Fibroblast of skin of right biceps (primary cell): ENCODE data around the gene ZNF358.
A peak's percentile ranks its signal among the peaks of the same experiment; 100 is the strongest.

ENCODE experiments used
- DNase-seq: peaks from one replicate; pipeline ENCODE4 v3.0.0-alpha.2; 2013

The ZNF358 gene

DNA sequence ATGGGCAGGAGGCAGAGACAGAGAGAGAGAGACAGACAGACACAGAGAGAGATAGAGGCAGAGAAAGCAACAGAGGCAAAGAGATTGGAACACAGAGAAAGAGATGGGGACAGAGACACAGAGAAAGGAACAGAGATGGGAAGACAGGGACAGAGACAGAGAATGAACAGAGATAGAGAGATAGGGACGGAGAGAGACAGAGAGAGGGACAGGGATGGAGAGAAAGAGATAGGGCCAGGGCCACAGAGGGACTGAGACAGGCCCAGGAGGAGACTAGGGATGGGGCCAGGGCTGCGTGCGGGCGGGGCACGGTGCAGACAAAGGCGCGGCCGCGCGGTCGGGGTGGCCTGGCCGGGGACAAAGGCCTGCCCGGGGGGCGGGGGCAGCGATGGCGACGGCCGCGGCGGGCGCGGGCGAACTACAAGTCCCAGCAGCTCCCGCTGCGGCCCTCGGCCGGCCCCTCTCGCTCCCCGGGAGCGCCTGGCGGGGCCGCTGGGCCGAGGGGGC is at the start of gene ZNF358:
Gene ZNF358 (plus strand): TSS at position 459 of the 507 bp plus-strand sequence. CDS start 3,140 bp downstream, outside the sequence.
- DNase-seq: peak; percentile 78

DNA sequence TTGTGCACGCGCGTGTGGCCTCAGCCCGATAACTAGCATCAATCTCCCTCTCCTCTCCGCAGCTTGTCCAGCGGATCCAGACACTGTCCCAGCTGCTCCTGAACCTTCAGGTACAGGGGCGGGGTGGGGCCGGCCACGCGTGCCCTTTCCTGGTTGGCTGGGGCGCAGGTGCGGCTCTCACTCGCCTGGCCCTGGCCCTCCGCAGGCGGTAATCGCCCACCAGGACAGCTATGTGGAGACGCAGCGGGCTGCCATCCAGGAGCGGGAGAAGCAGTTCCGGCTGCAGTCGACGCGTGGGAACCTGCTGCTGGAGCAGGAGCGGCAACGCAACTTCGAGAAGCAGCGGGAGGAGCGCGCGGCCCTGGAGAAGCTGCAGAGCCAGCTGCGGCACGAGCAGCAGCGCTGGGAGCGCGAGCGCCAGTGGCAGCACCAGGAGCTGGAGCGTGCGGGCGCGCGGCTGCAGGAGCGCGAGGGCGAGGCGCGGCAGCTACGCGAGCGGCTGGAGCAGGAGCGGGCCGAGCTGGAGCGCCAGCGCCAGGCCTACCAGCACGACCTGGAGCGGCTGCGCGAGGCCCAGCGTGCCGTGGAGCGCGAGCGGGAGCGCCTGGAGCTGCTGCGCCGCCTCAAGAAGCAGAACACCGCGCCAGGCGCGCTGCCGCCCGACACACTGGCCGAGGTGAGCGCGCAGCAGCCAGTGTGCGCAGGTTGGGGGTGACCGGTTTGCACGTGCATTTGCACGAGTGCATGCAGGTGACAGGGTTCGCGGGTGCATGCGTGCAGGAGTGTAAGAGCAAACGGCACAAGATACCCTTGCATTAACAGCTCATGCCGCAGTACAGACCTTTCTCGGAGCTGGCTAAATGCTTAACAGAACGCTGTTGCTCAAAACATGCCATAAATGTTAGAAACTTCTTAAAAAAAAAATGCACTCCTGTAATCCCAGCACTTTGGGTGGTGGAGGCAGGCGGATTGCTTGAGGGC is 48.6 kb upstream of the ZNF358 start:
- DNase-seq: no peak

DNA sequence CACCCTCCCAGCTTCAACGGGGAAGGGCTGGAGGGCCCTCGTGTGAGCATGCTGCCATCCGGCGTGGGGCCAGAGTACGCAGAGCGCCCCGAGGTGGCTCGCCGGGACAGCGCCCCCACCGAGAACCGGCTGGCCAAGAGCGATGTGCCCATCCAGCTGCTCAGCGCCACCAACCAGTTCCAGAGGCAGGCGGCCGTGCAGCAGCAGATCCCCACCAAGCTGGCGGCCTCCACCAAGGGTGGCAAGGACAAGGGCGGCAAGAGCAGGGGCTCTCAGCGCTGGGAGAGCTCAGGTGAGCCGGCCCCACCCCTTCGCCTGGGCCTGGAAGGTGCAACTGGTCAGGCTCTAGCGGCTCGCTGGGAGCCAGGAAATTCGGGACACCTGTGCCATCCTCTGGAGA is 47.1 kb upstream of the ZNF358 start:
- no peak for DNase-seq

DNA sequence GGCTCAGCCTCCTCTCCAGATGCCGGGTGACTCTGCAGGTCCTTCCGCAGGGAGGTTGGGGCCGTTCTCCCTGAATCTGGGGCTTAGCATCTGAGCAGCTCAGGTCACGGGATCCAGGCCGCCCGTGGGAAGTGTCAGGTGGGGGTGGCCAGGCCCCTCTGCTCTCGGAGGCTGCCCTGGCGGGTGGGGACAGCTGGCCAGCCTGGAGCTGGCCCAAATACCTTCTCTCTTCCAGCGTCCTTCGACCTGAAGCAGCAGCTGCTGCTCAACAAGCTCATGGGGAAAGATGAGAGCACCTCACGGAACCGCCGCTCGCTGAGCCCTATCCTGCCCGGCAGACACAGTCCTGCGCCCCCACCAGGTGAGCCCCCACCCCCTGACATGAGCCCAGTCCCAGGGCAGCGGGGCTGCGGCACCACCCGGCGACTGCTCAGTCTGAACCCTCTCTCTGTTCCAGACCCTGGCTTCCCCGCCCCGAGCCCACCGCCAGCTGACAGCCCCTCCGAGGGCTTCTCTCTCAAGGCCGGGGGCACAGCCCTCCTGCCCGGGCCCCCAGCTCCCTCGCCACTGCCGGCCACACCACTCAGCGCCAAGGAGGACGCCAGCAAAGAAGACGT is 46.1 kb upstream of the ZNF358 start:
- DNase-seq: no peak

DNA sequence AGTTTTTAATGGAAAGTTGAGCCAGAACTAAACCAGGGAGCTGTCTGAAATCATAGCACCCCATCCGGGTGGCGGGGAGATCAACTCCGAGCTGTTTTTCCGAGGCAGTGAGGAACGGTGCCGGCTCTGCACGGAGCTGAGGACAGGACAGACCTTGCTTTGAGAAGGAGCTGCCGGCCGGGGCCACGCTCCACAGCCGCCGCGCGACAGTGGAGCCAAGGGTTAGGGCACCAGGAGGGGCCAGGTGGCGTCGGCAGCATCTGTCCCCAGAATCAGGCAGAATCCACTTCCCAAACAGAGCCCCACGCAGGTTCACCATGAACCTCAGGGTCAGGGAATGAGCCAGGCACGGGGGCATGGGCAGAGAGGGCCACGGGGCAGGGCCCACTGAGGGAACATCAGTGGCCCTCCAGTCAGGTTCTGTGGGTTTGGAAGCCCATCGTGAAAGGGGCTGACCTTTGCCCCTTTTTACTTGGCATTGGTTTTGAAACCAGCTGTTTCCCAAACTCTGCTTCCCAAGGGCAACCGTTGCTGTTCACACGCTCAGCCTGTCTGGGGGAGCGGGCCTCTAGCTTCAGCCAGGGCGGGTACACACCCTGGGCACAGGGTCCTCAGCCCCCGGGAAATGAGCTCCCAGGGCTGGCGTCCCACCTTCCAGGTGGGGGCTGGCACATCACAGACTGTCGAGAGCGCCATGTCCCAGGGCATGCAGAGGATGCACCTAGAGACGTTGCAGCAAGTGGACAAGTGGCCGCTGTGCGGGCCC is 45.2 kb upstream of the ZNF358 start:
- no peak for DNase-seq

DNA sequence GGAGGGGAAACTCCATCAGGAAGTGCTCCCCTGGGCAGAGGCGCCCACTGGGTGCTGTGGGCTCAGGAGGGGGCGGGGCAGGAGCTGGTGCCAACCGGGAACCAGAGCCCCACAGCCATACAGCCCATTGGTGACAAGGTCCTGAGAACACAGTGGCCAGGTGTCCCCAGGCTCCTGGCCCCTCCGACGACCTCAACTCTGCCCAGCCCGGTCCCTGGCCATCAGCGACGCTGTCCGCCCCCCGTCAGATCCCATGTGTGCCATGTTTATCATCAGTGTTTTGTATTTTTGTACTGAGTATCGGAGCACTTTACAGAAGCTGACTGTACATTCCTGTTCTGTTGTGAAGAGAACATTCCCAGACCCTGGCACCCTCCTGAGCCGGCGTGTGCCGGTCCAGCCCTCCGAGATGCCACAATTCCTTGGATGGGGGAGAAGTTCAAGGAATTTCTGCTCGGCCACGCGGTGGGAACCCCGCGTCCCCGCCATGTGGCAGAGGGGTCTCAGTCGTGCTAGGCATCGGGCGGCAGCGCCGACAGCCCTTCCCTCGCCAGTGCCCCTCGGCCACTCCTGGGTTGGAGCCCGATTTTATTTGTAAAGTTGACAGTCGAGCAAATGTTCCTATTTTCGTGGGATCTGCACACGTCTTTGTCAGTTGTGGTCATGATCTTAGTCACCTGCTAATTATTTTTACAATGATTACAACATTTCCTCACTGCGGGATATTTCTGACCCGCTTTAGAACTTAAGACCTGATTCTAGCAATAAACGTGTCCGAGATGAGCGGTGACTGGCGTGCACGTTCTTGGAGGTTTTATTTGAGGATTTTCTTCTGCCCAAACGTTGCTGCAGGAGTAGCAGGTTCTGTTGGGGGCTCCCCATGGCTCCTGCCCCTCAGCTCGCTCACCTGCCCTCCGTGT is 43.9 kb upstream of the ZNF358 start:
- no peak for DNase-seq

DNA sequence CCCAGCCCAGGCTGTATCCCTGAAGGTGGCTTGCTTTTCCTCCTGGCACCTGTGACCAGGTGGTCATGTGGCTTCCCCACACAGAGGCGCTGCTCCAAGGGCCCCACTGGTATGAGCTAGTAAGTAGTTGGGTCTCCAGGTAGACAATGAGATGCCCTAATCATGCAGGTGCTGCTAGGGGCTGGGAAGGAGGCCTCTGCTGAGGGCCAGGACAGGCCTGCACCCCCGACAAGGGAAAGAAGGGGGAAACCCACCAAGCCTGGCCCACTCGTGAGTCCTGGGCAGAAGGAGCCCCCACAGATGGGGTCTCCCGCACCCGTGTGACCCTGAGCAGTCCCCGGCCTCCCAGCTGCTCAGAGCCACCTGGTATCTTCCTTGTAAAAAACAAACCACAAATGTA is 40.2 kb upstream of the ZNF358 start:
- DNase-seq: no peak

DNA sequence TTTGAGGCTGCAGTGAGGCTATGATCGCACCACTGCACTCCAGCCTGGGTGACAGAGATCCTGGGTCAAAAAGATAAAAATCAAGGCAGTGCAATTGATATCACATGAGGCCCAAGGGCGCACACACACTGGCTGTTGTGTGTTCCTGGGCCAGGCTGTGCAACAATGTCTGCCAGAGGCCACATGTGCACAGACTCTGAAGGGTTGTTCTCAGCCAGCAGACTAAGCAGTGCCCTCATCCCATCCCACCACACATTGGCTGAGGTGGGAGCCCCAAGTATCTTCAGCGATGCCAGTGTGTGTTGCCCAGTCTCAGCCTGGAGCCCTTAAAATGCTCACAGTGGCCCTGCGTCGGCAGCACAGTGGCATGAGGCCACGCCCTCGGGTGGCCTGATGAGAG is 39.7 kb upstream of the ZNF358 start:
- no peak for DNase-seq

DNA sequence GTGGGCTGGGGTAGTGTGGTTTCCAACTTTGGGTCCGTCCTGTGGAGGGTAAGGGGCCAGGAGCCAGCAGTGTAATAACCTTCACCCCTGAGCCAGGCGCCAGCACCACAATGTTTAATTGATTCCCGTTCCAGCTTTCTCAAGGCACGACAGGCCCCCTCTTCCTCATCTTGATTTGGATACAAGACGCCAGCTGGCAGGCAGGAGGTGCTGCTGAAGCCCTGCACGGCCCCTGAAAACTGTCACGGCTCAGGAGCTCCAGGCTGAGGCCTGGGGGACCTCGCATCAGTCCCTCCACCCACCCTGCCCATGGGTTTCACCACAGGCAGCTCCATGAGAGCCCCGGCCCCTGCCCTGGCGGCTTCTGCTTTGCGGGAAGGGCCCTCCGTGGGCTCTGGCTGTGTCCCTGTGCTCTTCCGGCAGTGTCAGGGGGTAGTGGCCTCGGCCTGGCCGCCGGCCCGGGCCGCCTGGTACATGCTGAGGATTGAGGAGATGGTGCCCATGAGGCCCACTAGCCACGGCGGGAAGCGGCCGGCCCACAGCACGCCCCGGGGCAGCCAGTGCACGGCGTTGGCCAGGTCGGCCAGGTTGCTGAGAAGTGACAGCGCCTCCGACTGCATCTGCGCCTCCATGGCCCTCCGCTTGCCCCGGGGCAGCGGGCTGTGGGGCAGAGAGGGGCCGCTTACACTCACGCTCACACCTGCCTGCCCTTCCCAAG is 39.0 kb upstream of the ZNF358 start:
- no peak for DNase-seq

DNA sequence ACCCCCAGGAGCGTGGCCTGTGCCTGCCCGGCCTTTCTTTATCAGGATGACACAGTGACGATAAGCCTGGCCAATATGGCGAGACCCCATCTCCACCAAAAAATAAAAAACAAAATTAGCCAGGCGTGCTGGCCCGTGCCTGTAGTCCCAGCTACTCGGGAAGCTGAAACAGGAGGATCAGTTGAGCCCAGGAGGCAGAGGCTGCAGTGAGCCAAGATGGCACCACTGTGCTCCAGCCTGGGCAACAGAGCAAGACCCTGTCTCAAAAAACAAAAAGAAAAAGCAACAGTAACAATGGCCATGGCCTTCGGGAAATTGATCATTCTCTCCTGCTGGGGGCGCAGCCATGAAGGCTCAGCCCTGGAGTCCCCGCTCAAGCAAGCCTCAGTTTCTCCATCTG is 38.1 kb upstream of the ZNF358 start:
- no peak for DNase-seq

DNA sequence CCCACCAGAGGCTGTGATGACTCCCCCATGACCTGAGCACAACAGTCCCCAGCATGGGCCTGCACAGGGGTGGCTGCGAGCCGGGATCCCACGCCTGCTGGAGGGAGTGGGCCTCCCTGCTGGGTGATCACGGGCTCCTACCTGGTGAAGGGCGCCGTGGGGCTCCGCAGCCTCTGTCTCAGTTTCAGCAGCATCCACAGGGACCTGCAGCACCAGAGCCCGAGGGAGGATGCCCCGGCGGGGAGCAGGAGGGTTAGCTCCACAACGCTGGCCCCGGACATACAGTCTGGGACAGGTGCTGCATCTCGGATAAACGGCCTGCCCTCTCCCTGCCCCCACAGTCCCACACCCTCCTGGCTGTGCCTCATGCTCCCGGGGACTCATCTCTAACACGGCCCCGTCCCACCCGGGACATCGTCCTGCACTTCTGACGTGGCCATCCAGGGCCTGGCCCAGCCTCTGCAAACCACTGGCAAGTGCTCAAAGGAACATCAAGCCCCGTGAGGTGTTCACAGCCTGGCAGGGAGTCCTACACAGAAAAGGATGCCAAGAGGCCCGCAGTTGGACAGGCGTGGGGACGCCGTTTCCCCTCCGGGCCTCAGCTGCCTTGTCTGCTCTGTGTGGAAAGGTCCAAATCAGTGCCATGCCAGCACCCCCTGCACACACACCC is 37.6 kb upstream of the ZNF358 start:
- no peak for DNase-seq

DNA sequence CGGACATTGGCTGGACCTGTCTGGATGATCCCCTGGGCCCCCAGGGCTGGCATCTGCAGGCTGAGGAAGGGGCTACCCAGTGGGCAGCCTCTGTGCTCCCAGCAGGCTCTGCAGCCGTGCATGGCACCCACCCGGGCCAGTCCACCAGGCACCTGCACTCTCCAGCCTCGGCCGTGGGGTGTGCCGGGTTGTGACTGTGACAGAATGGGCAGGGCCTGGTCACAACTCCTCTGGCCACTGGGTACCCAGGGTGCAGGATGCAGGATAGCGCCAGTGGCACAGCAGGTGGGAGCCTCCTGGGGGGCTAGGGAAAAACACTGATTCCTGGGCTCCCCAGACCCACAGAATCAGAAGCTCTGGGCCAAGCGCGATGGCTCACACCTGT is 37.1 kb upstream of the ZNF358 start:
- DNase-seq: no peak

DNA sequence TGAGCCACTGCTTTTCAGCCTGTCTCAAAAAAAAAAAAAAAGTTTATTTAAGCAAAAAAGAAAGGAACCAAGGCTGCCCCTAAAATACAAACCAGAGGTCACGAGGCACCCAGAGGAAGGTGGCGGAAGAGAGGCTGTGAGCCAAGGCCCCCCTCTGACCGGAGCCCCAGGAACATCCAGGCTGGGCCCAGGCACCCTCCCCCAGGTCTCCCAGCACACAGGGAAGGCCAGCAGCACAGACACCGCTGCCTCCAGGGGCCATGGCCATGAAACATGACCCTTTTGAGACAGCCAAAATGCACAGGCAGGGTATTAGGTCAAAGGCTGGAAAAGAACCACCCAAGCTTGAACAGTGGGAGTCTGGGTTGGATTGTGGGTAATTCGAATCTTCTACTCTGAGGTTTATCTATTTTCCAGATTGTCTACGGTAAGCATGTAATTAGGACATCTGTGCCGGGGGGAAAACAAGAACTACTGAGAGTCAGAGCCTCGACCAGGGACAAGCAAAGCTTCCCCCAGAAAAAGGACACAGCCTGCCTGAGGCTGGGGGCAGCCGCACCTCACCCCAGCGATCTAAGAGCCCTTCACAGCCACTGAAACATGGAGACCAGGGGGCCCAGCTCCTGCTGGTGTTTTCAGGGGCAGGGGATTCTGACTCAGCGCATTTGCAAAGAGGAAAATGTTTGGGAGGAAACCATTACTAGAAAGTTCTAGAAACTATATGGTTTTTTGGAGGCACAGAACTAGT is 35.5 kb upstream of the ZNF358 start:
- no peak for DNase-seq

DNA sequence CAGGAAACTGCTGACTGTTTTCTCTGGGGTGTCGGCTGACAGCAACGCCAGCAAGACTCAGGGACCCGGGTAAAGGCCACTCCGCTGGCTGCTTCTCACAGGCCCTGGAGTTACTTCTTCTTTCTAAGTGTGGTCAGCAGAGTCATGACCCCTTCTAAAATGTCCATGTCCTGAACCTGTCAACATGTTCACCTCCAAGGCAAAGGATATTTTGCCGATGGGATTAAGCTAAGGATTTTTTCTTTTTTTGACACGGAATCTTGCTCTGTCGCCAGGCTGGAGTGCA is 35.0 kb upstream of the ZNF358 start:
- no peak for DNase-seq

DNA sequence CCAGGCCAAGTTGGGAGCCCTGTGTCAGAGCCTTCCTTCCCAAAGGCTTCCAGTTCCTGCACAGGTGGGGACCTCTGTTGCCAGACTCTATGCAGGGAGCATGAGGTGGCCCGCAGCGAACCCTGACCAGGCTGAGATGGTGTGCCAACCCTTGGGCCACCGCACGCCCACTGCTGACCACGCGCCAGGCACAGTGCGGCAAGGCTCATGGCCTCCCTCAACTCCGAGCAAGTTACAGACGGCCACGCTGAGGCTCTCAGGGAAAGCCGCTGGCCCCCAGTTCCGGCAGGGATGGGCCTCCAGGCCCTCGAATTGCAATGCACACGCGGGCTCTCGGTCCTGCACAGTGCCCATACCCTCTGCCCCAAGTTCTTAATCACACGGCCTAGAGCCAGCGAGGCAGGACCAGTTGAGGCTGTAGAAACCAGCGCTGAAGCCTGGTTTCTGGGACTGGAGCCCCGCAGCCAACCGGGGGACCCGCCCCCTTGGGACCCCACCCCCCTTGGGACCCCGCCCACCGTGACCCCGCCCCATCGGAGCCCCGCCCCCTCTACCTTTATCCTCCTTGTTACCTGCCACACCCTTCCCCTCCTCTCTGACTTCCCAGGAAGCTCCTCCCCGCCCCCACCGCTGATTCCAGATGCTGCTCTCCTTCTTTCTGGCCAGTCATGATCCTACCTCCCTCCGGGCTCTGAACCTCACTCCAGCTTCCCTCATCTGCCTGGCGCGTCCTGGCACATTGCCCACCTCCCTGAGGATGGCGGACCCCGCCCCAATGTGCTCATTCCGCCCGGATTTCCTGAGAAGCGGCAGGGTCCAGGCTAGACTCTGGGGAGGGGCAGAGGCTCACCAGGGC is 33.1 kb upstream of the ZNF358 start:
- DNase-seq: peak; percentile 6

DNA sequence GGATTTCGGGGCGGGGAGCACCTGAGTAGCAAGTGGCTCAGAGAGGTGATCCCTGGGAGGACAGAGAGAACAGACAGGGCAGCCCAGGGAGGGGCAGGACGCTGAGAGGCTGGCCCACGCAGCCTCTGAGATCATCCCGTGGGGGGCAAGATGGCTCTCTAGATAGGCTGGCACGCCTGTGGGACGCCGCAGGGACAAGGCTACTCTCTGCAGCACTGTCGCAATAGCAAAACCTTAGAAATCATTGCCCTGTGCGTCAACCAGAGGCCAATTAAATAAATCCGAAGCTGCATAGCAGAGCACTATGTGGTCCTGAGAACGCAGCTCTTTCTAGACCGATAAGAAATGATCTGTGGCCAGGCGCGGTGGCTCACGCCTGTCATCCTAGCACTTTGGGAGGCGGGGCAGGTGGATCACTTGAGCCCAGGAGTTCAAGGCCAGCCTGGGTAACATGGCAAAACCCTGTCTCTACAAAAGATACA is 32.1 kb upstream of the ZNF358 start:
- DNase-seq: no peak

DNA sequence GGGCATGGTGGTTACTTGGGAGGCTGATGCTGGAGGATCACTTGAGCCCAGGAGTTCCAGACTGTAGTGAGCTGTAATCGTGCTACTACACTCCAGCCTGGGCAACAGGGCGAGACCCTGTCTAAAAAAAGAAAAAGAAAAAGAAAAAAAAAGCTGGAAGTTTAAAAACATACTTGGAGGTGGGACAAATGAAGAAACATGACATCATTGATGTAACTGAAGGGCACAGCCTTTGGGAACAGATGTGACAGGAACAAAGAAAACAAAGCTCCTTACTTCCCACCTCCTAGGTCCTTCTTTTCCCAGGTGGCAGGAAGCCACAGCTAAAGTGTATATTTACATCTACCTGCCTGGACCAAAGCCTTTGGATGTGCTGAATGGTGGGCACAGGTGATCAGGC is 29.0 kb upstream of the ZNF358 start:
- DNase-seq: no peak

DNA sequence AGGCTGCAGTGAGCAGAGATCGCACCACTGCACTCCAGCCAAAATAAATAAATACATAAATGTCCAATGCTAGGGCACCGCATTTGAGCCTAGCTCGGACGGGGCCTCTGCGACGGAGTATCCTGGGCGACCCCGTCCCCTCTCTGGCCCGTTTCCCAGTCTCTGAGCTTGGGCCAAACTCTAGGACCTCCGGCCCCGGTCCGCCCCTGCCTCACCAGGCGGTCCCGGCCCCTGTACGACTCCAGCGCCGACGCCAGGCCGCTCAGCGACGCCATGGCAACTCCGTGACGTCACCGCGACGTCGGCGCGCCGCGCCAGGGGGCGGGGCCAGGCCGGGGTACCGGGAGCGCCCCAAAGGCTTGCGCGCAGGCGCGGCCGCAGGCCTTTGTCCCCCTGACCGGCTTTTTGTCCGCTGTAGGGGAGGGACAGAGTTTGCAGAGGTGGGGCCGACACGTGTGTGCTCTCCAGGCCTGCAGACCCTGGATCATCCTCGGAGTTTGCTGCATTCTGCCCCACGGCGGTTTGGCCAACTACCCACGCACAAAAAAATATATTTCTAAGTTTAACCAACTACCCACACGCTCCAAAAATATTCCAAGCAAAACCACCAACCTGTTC is 27.1 kb upstream of the ZNF358 start, which contains the start of gene PEX11G:
Gene PEX11G (minus strand): TSS at position 300 of the 618 bp plus-strand sequence. CDS start 25 bp downstream, at position 275.
- peak; percentile 84 for DNase-seq

DNA sequence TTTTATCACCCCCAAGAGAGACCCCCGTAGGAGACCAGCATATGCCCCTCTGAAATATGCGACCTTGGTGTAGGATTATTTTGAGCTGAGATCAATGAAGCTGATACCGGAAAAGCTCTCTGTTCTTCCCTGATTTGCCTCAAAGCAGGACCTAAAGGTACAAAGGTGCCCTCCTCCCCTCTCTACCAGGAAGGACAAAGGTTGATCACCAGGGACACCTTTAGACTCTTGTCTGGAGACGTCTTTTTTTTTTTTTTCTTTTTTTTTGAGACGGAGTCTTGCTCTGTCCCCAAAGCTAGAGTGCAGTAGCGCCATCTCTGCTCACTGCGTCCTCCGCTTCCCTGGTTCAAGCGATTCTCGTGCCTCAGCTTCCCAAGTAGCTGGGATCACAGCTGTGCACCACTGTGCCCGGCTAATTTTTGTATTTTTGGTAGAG is 26.3 kb upstream of the ZNF358 start:
- no peak for DNase-seq
